HEK293 (cell line): ENCODE measurements around the gene LEF1.

ENCODE experiments used
- CTCF ChIA-PET: fragments of 350-600 bp; formaldehyde crosslinking; extraction: SDS; loops from one replicate; lab custom pipeline; 2021; ENCODE audit warnings: antibody characterized with exemption; lab: Yijun Ruan, JAX
- POLR2A ChIA-PET: fragments of 300-600 bp; formaldehyde crosslinking; extraction: SDS; loops from one replicate; lab custom pipeline; 2020; ENCODE audit warnings: antibody characterized with exemption, inconsistent platforms; lab: Yijun Ruan, JAX
- H3K27ac ChIP-seq: fragments of 200-500 bp; sonication (Bioruptor generic); 2 replicates; pipeline ENCODE4 v1.5.1; 2014; ENCODE audit warnings: low read depth, low read length, control low read depth, inconsistent platforms; ENCODE audit errors: extremely low read depth
- H3K36me3 ChIP-seq, 2 experiments: fragments of 200-500 bp in 1 of 2; sonication (Bioruptor generic) in 1 of 2; 1 replicate in 1 of 2; 2 replicates in 1 of 2; pipeline ENCODE4 v1.5.1; 2014 to 2017; ENCODE audit warnings: inconsistent platforms in 2 of 2, low read length in 2 of 2; ENCODE audit not compliant: control insufficient read depth in 2 of 2, insufficient read depth in 1 of 2
- H3K4me1 ChIP-seq: fragments of 200-500 bp; sonication (Bioruptor generic); 2 replicates; pipeline ENCODE4 v1.5.1; 2014; ENCODE audit warnings: mild to moderate bottlenecking, low read length, inconsistent platforms; ENCODE audit not compliant: control insufficient read depth, insufficient read depth
- H3K4me3 ChIP-seq: 2 replicates; pipeline ENCODE4 v1.5.1; 2011; ENCODE audit warnings: low read depth, mild to moderate bottlenecking, control low read depth, low read length, moderate library complexity
- H3K9me3 ChIP-seq: fragments of 200-500 bp; sonication (Bioruptor generic); 2 replicates; pipeline ENCODE4 v1.5.1; 2014; ENCODE audit warnings: low read depth, low read length, inconsistent platforms; ENCODE audit not compliant: control insufficient read depth, insufficient read depth
- BCL11A ChIP-seq: fragments of 450-650 bp; formaldehyde crosslinking; IDR thresholded peaks from 2 replicates; pipeline ENCODE4 v1.5.1; 2016; ENCODE audit warnings: low read depth, missing biosample characterization, missing genetic modification characterization
- EGR2 ChIP-seq: fragments of 450-650 bp; formaldehyde crosslinking; IDR thresholded peaks from 2 replicates; pipeline ENCODE4 v1.5.1; 2016; ENCODE audit warnings: low read depth, missing biosample characterization, missing genetic modification characterization
- GLIS1 ChIP-seq: fragments of 450-650 bp; formaldehyde crosslinking; IDR thresholded peaks from 2 replicates; pipeline ENCODE4 v1.5.1; 2016; ENCODE audit warnings: missing biosample characterization, missing genetic modification characterization
- HOXC10 ChIP-seq: sonication (generic); formaldehyde crosslinking; IDR thresholded peaks from 2 replicates; pipeline ENCODE4 v1.8.1; 2023; ENCODE audit warnings: mild to moderate bottlenecking, missing genetic modification reagents
- KLF7 ChIP-seq: fragments of 450-650 bp; formaldehyde crosslinking; IDR thresholded peaks from 2 replicates; pipeline ENCODE4 v1.5.1; 2016; ENCODE audit warnings: missing biosample characterization, missing genetic modification characterization, borderline replicate concordance
- REPIN1 ChIP-seq: fragments of 450-650 bp; formaldehyde crosslinking; IDR thresholded peaks from 2 replicates; pipeline ENCODE4 v1.5.1; 2017; ENCODE audit warnings: missing biosample characterization, missing genetic modification characterization, low read depth
- SP2 ChIP-seq: fragments of 450-650 bp; formaldehyde crosslinking; IDR thresholded peaks from 2 replicates; pipeline ENCODE4 v1.5.1; 2016; ENCODE audit warnings: missing biosample characterization, missing genetic modification characterization
- ZBTB1 ChIP-seq: fragments of 450-650 bp; formaldehyde crosslinking; IDR thresholded peaks from 2 replicates; pipeline ENCODE4 v1.5.1; 2016; ENCODE audit warnings: missing biosample characterization, missing genetic modification characterization
- ZFP41 ChIP-seq: fragments of 450-650 bp; formaldehyde crosslinking; IDR thresholded peaks from 2 replicates; pipeline ENCODE4 v1.5.1; 2016; ENCODE audit warnings: missing biosample characterization, missing genetic modification characterization, borderline replicate concordance
- ZNF16 ChIP-seq: fragments of 450-650 bp; formaldehyde crosslinking; IDR thresholded peaks from 2 replicates; pipeline ENCODE4 v1.5.1; 2016; ENCODE audit warnings: low read depth, missing biosample characterization, missing genetic modification characterization
- ZNF174 ChIP-seq: fragments of 450-650 bp; formaldehyde crosslinking; IDR thresholded peaks from 2 replicates; pipeline ENCODE4 v1.5.0; 2017; ENCODE audit warnings: missing biosample characterization, mild to moderate bottlenecking, missing genetic modification characterization
- ZNF175 ChIP-seq: fragments of 450-650 bp; formaldehyde crosslinking; IDR thresholded peaks from 2 replicates; pipeline ENCODE4 v1.5.1; 2016; ENCODE audit warnings: missing biosample characterization, missing genetic modification characterization
- ZNF223 ChIP-seq: fragments of 450-650 bp; formaldehyde crosslinking; IDR thresholded peaks from 2 replicates; pipeline ENCODE4 v1.5.1; 2016; ENCODE audit warnings: missing biosample characterization, missing genetic modification characterization
- ZNF292 ChIP-seq: fragments of 450-650 bp; formaldehyde crosslinking; IDR thresholded peaks from 2 replicates; pipeline ENCODE4 v1.5.1; 2016; ENCODE audit warnings: low read depth, missing biosample characterization, missing genetic modification characterization, borderline replicate concordance
- ZNF416 ChIP-seq: fragments of 450-650 bp; formaldehyde crosslinking; IDR thresholded peaks from 2 replicates; pipeline ENCODE4 v1.5.1; 2016; ENCODE audit warnings: missing biosample characterization, missing genetic modification characterization
- ZNF658 ChIP-seq: fragments of 450-650 bp; formaldehyde crosslinking; IDR thresholded peaks from 2 replicates; pipeline ENCODE4; 2016; ENCODE audit warnings: missing biosample characterization, missing genetic modification characterization
- ZNF776 ChIP-seq: fragments of 450-650 bp; formaldehyde crosslinking; IDR thresholded peaks from 2 replicates; pipeline ENCODE4 v1.5.0; 2017; ENCODE audit warnings: missing biosample characterization, missing genetic modification characterization, borderline replicate concordance
- TF ChIP-seq, protein P1 (sequence below): fragments of 450-650 bp; formaldehyde crosslinking; IDR thresholded peaks from 2 replicates; pipeline ENCODE4 v1.5.1; 2017; ENCODE audit warnings: missing biosample characterization, mild to moderate bottlenecking, missing genetic modification characterization, moderate library complexity
- TF ChIP-seq, protein P2 (sequence below): fragments of 450-650 bp; formaldehyde crosslinking; IDR thresholded peaks from 2 replicates; pipeline ENCODE4 v1.5.1; 2017; ENCODE audit warnings: missing biosample characterization, missing genetic modification characterization
- TF ChIP-seq, protein P3 (sequence below): fragments of 450-650 bp; formaldehyde crosslinking; IDR thresholded peaks from 2 replicates; pipeline ENCODE4 v1.5.1; 2016; ENCODE audit warnings: missing biosample characterization, missing genetic modification characterization
- TF ChIP-seq, protein P4 (sequence below): fragments of 450-650 bp; formaldehyde crosslinking; IDR thresholded peaks from 2 replicates; pipeline ENCODE4 v1.5.1; 2016; ENCODE audit warnings: missing biosample characterization, missing genetic modification characterization
- TF ChIP-seq, protein P5 (sequence below): fragments of 450-650 bp; IDR thresholded peaks from 2 replicates; pipeline ENCODE4 v1.5.1; 2018; ENCODE audit warnings: missing biosample characterization, mild to moderate bottlenecking, missing genetic modification characterization

LEF1 gene

DNA sequence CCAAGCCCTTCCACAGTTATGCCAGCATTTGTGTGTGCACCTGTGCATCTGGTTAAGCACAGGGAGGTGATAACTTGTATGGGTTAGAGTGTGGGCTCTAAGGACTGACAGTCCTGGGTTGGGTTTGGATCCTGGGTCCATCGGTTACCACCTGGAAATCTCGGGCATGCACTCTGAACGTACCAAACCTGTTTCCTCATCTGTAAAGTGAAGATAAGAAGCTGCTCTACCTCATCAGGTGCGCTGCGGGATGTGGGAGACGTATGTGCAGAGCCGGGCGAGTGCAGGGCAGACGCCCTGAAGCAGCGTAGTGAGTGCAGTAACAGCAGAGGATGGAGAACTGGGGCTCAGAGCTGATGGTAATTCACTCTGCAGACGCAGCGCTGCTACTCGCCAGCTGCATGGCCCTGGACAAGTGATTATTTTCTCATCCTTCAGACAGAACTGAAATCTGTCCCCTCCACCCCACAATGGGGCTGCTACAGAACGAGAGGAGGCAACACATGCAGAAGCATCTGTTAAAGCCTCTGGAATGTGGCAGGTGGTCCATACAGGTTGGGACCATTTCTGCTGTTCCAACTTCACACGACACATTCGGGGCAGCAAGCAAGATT, 114.6 kb downstream of the LEF1 start (continued):
- TF ChIP-seq ZNF16 = no peak
- TF ChIP-seq HOXC10 (CRISPR knock-in tag) = no peak
- TF ChIP-seq, protein P1, sequence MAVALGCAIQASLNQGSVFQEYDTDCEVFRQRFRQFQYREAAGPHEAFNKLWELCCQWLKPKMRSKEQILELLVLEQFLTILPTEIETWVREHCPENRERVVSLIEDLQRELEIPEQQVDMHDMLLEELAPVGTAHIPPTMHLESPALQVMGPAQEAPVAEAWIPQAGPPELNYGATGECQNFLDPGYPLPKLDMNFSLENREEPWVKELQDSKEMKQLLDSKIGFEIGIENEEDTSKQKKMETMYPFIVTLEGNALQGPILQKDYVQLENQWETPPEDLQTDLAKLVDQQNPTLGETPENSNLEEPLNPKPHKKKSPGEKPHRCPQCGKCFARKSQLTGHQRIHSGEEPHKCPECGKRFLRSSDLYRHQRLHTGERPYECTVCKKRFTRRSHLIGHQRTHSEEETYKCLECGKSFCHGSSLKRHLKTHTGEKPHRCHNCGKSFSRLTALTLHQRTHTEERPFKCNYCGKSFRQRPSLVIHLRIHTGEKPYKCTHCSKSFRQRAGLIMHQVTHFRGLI (tag by site-specific recombination) = no peak
- TF ChIP-seq ZNF292 (tag by site-specific recombination) = no peak
- TF ChIP-seq ZBTB1 (tag by site-specific recombination) = no peak
- TF ChIP-seq SP2 (tag by site-specific recombination) = no peak
- TF ChIP-seq, all 188 proteins: peak for 0

DNA sequence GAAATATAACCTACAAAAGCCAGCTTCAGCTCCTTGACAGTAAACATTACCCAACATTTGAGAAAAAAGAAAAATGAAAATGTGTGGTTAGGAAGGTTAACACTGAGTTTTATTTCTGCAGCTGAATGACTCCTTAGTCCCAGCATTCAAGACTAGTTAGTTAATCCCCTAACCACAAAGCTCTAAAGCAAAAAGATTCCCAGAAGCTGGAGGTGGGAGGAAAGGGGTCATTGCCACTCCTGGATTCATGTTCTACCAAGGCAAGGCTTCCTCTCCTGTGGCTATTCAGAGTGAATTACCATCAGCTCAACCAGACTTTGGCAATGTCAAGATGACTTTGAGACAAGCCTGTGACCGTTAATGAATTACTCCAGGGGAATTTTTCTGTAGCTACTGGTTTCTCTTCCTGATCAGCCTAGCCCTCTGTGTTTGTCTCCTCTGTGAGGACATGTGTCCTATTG, 115.5 kb downstream of the LEF1 start:
- no peaks in the 10 kb centered on the region for H3K4me1 ChIP-seq
- no peak overlapping the region for H3K27ac ChIP-seq
- TF ChIP-seq REPIN1 (tag by site-specific recombination) (no peak), ZNF776 (no peak), EGR2 (tag by site-specific recombination) (no peak), ZNF658 (tag by site-specific recombination) (no peak), GLIS1 (no peak), ZNF223 (no peak), ZFP41 (tag by site-specific recombination) (no peak), ZNF416 (tag by site-specific recombination) (no peak), BCL11A (tag by site-specific recombination) (no peak), ZNF174 (tag by site-specific recombination) (no peak), ZNF175 (no peak), KLF7 (tag by site-specific recombination) (no peak)
- TF ChIP-seq, protein P2, sequence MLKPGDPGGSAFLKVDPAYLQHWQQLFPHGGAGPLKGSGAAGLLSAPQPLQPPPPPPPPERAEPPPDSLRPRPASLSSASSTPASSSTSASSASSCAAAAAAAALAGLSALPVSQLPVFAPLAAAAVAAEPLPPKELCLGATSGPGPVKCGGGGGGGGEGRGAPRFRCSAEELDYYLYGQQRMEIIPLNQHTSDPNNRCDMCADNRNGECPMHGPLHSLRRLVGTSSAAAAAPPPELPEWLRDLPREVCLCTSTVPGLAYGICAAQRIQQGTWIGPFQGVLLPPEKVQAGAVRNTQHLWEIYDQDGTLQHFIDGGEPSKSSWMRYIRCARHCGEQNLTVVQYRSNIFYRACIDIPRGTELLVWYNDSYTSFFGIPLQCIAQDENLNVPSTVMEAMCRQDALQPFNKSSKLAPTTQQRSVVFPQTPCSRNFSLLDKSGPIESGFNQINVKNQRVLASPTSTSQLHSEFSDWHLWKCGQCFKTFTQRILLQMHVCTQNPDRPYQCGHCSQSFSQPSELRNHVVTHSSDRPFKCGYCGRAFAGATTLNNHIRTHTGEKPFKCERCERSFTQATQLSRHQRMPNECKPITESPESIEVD = no peak
- TF ChIP-seq, protein P3, sequence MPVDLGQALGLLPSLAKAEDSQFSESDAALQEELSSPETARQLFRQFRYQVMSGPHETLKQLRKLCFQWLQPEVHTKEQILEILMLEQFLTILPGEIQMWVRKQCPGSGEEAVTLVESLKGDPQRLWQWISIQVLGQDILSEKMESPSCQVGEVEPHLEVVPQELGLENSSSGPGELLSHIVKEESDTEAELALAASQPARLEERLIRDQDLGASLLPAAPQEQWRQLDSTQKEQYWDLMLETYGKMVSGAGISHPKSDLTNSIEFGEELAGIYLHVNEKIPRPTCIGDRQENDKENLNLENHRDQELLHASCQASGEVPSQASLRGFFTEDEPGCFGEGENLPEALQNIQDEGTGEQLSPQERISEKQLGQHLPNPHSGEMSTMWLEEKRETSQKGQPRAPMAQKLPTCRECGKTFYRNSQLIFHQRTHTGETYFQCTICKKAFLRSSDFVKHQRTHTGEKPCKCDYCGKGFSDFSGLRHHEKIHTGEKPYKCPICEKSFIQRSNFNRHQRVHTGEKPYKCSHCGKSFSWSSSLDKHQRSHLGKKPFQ (tag by site-specific recombination) = no peak
- TF ChIP-seq, protein P4, sequence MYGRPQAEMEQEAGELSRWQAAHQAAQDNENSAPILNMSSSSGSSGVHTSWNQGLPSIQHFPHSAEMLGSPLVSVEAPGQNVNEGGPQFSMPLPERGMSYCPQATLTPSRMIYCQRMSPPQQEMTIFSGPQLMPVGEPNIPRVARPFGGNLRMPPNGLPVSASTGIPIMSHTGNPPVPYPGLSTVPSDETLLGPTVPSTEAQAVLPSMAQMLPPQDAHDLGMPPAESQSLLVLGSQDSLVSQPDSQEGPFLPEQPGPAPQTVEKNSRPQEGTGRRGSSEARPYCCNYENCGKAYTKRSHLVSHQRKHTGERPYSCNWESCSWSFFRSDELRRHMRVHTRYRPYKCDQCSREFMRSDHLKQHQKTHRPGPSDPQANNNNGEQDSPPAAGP (tag by site-specific recombination) = no peak
- TF ChIP-seq, protein P5, sequence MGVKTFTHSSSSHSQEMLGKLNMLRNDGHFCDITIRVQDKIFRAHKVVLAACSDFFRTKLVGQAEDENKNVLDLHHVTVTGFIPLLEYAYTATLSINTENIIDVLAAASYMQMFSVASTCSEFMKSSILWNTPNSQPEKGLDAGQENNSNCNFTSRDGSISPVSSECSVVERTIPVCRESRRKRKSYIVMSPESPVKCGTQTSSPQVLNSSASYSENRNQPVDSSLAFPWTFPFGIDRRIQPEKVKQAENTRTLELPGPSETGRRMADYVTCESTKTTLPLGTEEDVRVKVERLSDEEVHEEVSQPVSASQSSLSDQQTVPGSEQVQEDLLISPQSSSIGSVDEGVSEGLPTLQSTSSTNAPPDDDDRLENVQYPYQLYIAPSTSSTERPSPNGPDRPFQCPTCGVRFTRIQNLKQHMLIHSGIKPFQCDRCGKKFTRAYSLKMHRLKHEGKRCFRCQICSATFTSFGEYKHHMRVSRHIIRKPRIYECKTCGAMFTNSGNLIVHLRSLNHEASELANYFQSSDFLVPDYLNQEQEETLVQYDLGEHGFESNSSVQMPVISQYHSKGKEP = no peak
- ChIA-PET POLR2A (no interaction called here), CTCF (no interaction called here)
- H3K4me3 ChIP-seq = no peak overlapping the region
- no peaks in the 10 kb centered on the region for H3K9me3 ChIP-seq
- H3K36me3 ChIP-seq = peaks cover 0 to 27% of the 10 kb centered on the region in 2 experiments; a peak in 1 of 3 replicates
